DOHH2 (cell line): ENCODE data around the gene PXDC1.

Experiments used
- H3F3A ChIP-seq: fragments of 200-600 bp; sonication (generic), shearing (Covaris generic); 2 replicates; pipeline ENCODE4 v1.6.0; 2016; ENCODE audit warnings: antibody characterized with exemption, mild to moderate bottlenecking; ENCODE audit not compliant: control insufficient read depth, insufficient read depth
- H3K27ac ChIP-seq: fragments of 200-600 bp; sonication (generic); 2 replicates; pipeline ENCODE4 v1.5.1; 2014; ENCODE audit warnings: low read depth, mild to moderate bottlenecking, low read length, moderate library complexity
- H3K27me3 ChIP-seq: fragments of 200-600 bp; sonication (generic); 2 replicates; pipeline ENCODE4 v1.6.1; 2014; ENCODE audit warnings: mild to moderate bottlenecking, low read length, mixed read lengths; ENCODE audit not compliant: control insufficient read depth
- H3K36me3 ChIP-seq: fragments of 200-600 bp; sonication (generic); 2 replicates; pipeline ENCODE4 v1.6.1; 2014; ENCODE audit warnings: mild to moderate bottlenecking, low read length, moderate library complexity, mixed read lengths; ENCODE audit not compliant: control insufficient read depth
- H3K4me1 ChIP-seq: fragments of 200-600 bp; sonication (generic); 2 replicates; pipeline ENCODE4 v1.6.1; 2014; ENCODE audit warnings: mild to moderate bottlenecking, low read length, mixed read lengths; ENCODE audit not compliant: control insufficient read depth
- H3K4me2 ChIP-seq: fragments of 200-600 bp; sonication (generic); 2 replicates; pipeline ENCODE4 v1.6.0; 2014; ENCODE audit warnings: mild to moderate bottlenecking, low read length, moderate library complexity
- H3K4me3 ChIP-seq: fragments of 200-600 bp; sonication (generic); 2 replicates; pipeline ENCODE4 v1.5.1; 2014; ENCODE audit warnings: mild to moderate bottlenecking, low read length, mixed read lengths
- H3K79me2 ChIP-seq: fragments of 200-600 bp; sonication (generic); 2 replicates; pipeline ENCODE4 v1.6.1; 2014; ENCODE audit warnings: mild to moderate bottlenecking, low read length, mixed read lengths; ENCODE audit not compliant: control insufficient read depth
- H3K9me2 ChIP-seq: fragments of 200-600 bp; sonication (generic); replicated peaks from 2 replicates; pipeline ENCODE4 v1.6.1; 2014; ENCODE audit warnings: mild to moderate bottlenecking, low read length, mixed read lengths; ENCODE audit not compliant: control insufficient read depth
- H3K9me3 ChIP-seq: fragments of 200-600 bp; sonication (generic); 2 replicates; pipeline ENCODE4 v1.6.1; 2014; ENCODE audit warnings: antibody characterized with exemption, low read length, mixed read lengths; ENCODE audit not compliant: control insufficient read depth, insufficient read depth
- H4K20me1 ChIP-seq: fragments of 200-600 bp; sonication (generic); 2 replicates; pipeline ENCODE4 v1.6.0; 2014; ENCODE audit warnings: low read depth, mild to moderate bottlenecking, antibody characterized with exemption, low read length, moderate library complexity; ENCODE audit not compliant: control insufficient read depth, insufficient read depth
- CTCF ChIP-seq: fragments of 200-600 bp; sonication (generic); IDR thresholded peaks from one replicate; pipeline ENCODE4 v1.5.1; 2014; ENCODE audit warnings: antibody characterized with exemption, mild to moderate bottlenecking, low read depth, low read length; ENCODE audit not compliant: poor library complexity, severe bottlenecking
- EZH2phosphoT487 ChIP-seq: fragments of 200-600 bp; sonication (generic); IDR thresholded peaks from 2 replicates; pipeline ENCODE4 v1.6.1; 2017; ENCODE audit warnings: borderline replicate concordance, mild to moderate bottlenecking, antibody characterized with exemption, low read length, moderate library complexity, mixed read lengths

Gene PXDC1

DNA sequence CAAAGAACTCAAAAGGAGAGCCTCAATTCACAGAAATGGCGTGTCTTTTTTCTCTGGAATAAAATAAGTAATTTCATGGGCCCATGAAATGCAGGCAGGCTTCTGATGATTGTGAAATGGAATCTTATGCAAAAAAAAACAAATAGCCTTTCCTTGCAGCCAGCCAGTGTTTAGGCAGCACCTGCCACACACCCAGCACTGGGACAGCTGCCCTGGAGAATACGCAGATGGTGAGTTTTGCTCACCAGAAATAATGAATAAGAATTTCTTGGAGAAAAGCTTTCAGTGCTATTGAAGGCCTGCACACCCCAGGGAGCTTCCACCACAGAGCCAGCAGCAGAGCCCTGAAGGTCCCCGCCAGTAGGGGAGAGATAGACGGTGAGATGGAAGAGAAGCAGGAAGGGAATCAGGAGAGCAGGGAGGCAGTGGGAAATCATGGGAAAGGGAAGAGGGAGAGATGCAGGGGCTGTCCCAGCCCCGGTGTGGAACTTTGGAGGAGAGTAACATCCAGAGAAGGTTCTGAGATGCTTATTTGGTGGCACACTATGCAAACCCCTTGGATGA is 54.9 kb downstream of the PXDC1 start:
- no peak overlapping the region for H3K27ac ChIP-seq
- no peak overlapping the region for H3K4me2 ChIP-seq
- no peaks in the 10 kb centered on the region for H3K9me3 ChIP-seq
- no peaks in the 10 kb centered on the region for H3K79me2 ChIP-seq
- peaks cover 2% of the 10 kb centered on the region; the same call in 1 of the 2 replicates for H3K27me3 ChIP-seq
- H3K4me3 ChIP-seq = no peak overlapping the region
- H3K4me1 ChIP-seq = no peaks in the 10 kb centered on the region
- no peaks in the 10 kb centered on the region for H3F3A ChIP-seq
- H4K20me1 ChIP-seq = no peaks in the 10 kb centered on the region
- TF ChIP-seq EZH2phosphoT487 = no peak
- no peak for TF ChIP-seq CTCF
- H3K36me3 ChIP-seq = no peaks in the 10 kb centered on the region
- no peaks in the 10 kb centered on the region for H3K9me2 ChIP-seq

- Histone ChIP-seq H3K27me3 (peaks cover 2% of the 10 kb centered on the region; the same call in 1 of the 2 replicates), H3K4me3 (no peak overlapping the region), H3K9me3 (no peaks in the 10 kb centered on the region), H3K9me2 (no peaks in the 10 kb centered on the region), H3K36me3 (no peaks in the 10 kb centered on the region), H3K27ac (no peak overlapping the region), H3K4me2 (no peak overlapping the region), H4K20me1 (no peaks in the 10 kb centered on the region), H3K79me2 (no peaks in the 10 kb centered on the region), H3F3A (no peaks in the 10 kb centered on the region), H3K4me1 (no peaks in the 10 kb centered on the region)
- TF ChIP-seq EZH2phosphoT487 (no peak), CTCF (no peak)
Observed at GRCh38 chr6:3695065-3695817, 56.3 kb downstream of the PXDC1 start.

DNA sequence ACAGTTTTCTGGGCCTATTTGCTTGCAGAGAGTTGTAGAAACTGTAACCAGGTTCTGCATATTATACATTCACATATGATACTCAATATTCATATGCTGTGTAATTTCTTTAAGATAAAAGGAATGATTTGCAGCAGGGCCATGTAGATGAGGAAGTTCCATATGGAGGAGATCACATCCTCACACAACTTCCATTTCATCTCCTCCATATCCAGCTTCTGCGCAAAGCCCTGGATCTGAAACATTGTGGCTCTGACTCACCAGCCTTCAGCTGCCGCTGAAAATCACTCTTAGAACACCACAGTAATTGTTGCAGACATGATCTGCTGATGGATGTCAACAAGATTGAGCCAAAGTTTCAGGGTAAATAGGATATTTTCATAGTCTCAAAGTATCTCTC is 57.7 kb downstream of the PXDC1 start:
- Histone ChIP-seq H4K20me1 (no peaks in the 10 kb centered on the region), H3K27ac (no peak overlapping the region), H3K9me2 (no peaks in the 10 kb centered on the region), H3K36me3 (no peaks in the 10 kb centered on the region), H3K4me3 (no peak overlapping the region), H3K27me3 (peaks cover 9% of the 10 kb centered on the region; the same call in 1 of the 2 replicates), H3K4me2 (no peak overlapping the region), H3K4me1 (no peaks in the 10 kb centered on the region), H3F3A (no peaks in the 10 kb centered on the region), H3K9me3 (no peaks in the 10 kb centered on the region), H3K79me2 (no peaks in the 10 kb centered on the region)
- TF ChIP-seq CTCF (no peak), EZH2phosphoT487 (no peak)
